Measurements from ENCODE around the gene MTFMT. TPM values are rescaled to one million over a fixed set of nuclear protein-coding genes. Genes with fewer than 3 reads are reported as not detected.

MTFMT gene
- total RNA-seq, 2 donors from 2014 or later, result 11.6 to 17.1 TPM

- no peak for ATAC-seq (replicated peaks)
- no peaks in the 10 kb centered on the region for H3K9me3 Mint-ChIP-seq
Observed at GRCh38 chr15:64993290-64993689, 36.1 kb downstream of the MTFMT start.

GRCh38 chr15:64991536-64992135, 37.8 kb downstream of the MTFMT start:
- Mint-ChIP-seq H3K36me3 (ENCODE audit: low read depth) (peaks cover 19% of the 10 kb centered on the region), H3K9me3 (no peaks in the 10 kb centered on the region), H3K27ac (no peak overlapping the region), H3K4me3 (peak overlapping the region; percentile 100), H3K27me3 (no peaks in the 10 kb centered on the region), H3K4me1 (peaks cover 16% of the 10 kb centered on the region)
- no peak for ATAC-seq (replicated peaks)

More at GRCh38 chr15:64993290-64993689, 36.1 kb downstream of the MTFMT start:
- H3K36me3 Mint-ChIP-seq (ENCODE audit: low read depth), result peaks cover 8% of the 10 kb centered on the region
- H3K27ac Mint-ChIP-seq, result peak overlapping the region; percentile 77
- peaks cover 9% of the 10 kb centered on the region for H3K4me1 Mint-ChIP-seq
- H3K4me3 Mint-ChIP-seq, result peak overlapping the region; percentile 59
- H3K27me3 Mint-ChIP-seq, result no peaks in the 10 kb centered on the region

GRCh38 chr15:64990168-64990470, 39.3 kb downstream of the MTFMT start:
- Mint-ChIP-seq H3K36me3 (ENCODE audit: low read depth) (peaks cover 28% of the 10 kb centered on the region), H3K27me3 (no peaks in the 10 kb centered on the region), H3K4me3 (peak overlapping the region; percentile 100), H3K4me1 (peaks cover 20% of the 10 kb centered on the region), H3K9me3 (no peaks in the 10 kb centered on the region), H3K27ac (peak overlapping the region; percentile 99)
- no peak for ATAC-seq (replicated peaks)

GRCh38 chr15:64989416-64990167, 39.8 kb downstream of the MTFMT start, which contains the start of gene SPG21:
Gene SPG21 (minus strand): TSS chr15:64989914. CDS start chr15:64983569, 6,345 bp downstream.
- Mint-ChIP-seq H3K4me3 (peak within 1 kb of the TSS; percentile 100), H3K36me3 (ENCODE audit: low read depth) (peaks cover 28% of the 10 kb centered on the region), H3K27ac (peak within 1 kb of the TSS; percentile 99), H3K9me3 (no peaks in the 10 kb centered on the region), H3K4me1 (peaks cover 20% of the 10 kb centered on the region), H3K27me3 (no peaks in the 10 kb centered on the region)
- peak; percentile 99 for ATAC-seq (replicated peaks)

- peaks cover 20% of the 10 kb centered on the region for H3K4me1 Mint-ChIP-seq
- no peak for ATAC-seq (replicated peaks)
- no peaks in the 10 kb centered on the region for H3K27me3 Mint-ChIP-seq
- peak overlapping the region; percentile 10 for H3K4me3 Mint-ChIP-seq
- H3K9me3 Mint-ChIP-seq, result no peaks in the 10 kb centered on the region
- no peak overlapping the region for H3K27ac Mint-ChIP-seq
- H3K36me3 Mint-ChIP-seq (ENCODE audit: low read depth), result peaks cover 49% of the 10 kb centered on the region
Observed at GRCh38 chr15:64987136-64987535, 42.3 kb downstream of the MTFMT start.

- Mint-ChIP-seq H3K4me3 (no peak overlapping the region), H3K4me1 (peaks cover 20% of the 10 kb centered on the region), H3K27ac (no peak overlapping the region), H3K36me3 (ENCODE audit: low read depth) (peaks cover 62% of the 10 kb centered on the region), H3K9me3 (no peaks in the 10 kb centered on the region), H3K27me3 (no peaks in the 10 kb centered on the region)
- ATAC-seq (replicated peaks), result no peak
Observed at GRCh38 chr15:64985366-64986033, 43.9 kb downstream of the MTFMT start.

GRCh38 chr15:64982472-64982871, 47.0 kb downstream of the MTFMT start:
- peaks cover 76% of the 10 kb centered on the region for H3K36me3 Mint-ChIP-seq (ENCODE audit: low read depth)
- peaks cover 7% of the 10 kb centered on the region for H3K4me1 Mint-ChIP-seq
- no peaks in the 10 kb centered on the region for H3K27me3 Mint-ChIP-seq
- no peaks in the 10 kb centered on the region for H3K9me3 Mint-ChIP-seq
- no peak for ATAC-seq (replicated peaks)
- H3K27ac Mint-ChIP-seq, result no peak overlapping the region
- H3K4me3 Mint-ChIP-seq, result no peak overlapping the region

GRCh38 chr15:64981812-64982431, 47.5 kb downstream of the MTFMT start:
- Mint-ChIP-seq H3K9me3 (no peaks in the 10 kb centered on the region), H3K4me3 (no peak overlapping the region), H3K36me3 (ENCODE audit: low read depth) (peaks cover 78% of the 10 kb centered on the region), H3K4me1 (peaks cover 7% of the 10 kb centered on the region), H3K27ac (no peak overlapping the region), H3K27me3 (no peaks in the 10 kb centered on the region)
- no peak for ATAC-seq (replicated peaks)

- H3K4me3 Mint-ChIP-seq, result no peak overlapping the region
- H3K27ac Mint-ChIP-seq, result no peak overlapping the region
- H3K36me3 Mint-ChIP-seq (ENCODE audit: low read depth), result peaks cover 90% of the 10 kb centered on the region
- H3K27me3 Mint-ChIP-seq, result no peaks in the 10 kb centered on the region
- no peak for ATAC-seq (replicated peaks)
- no peaks in the 10 kb centered on the region for H3K9me3 Mint-ChIP-seq
- H3K4me1 Mint-ChIP-seq, result no peaks in the 10 kb centered on the region
Observed at GRCh38 chr15:64979252-64979710, 50.2 kb downstream of the MTFMT start.

- Mint-ChIP-seq H3K4me1 (no peaks in the 10 kb centered on the region), H3K27ac (peak overlapping the region; percentile 83), H3K9me3 (no peaks in the 10 kb centered on the region), H3K4me3 (no peak overlapping the region), H3K27me3 (no peaks in the 10 kb centered on the region), H3K36me3 (ENCODE audit: low read depth) (peaks cover 94% of the 10 kb centered on the region)
- peak; percentile 62 for ATAC-seq (replicated peaks)
Observed at GRCh38 chr15:64975390-64975789, 54.0 kb downstream of the MTFMT start.

GRCh38 chr15:64970698-64971097, 58.7 kb downstream of the MTFMT start:
- ATAC-seq (replicated peaks), result no peak
- H3K4me1 Mint-ChIP-seq, result no peaks in the 10 kb centered on the region
- H3K27me3 Mint-ChIP-seq, result no peaks in the 10 kb centered on the region
- H3K4me3 Mint-ChIP-seq, result no peak overlapping the region
- no peak overlapping the region for H3K27ac Mint-ChIP-seq
- no peaks in the 10 kb centered on the region for H3K9me3 Mint-ChIP-seq
- H3K36me3 Mint-ChIP-seq (ENCODE audit: low read depth), result peaks cover 95% of the 10 kb centered on the region

GRCh38 chr15:64969401-64969800, 60.0 kb downstream of the MTFMT start:
- no peak for ATAC-seq (replicated peaks)
- H3K4me1 Mint-ChIP-seq, result no peaks in the 10 kb centered on the region
- peaks cover 95% of the 10 kb centered on the region for H3K36me3 Mint-ChIP-seq (ENCODE audit: low read depth)
- H3K9me3 Mint-ChIP-seq, result no peaks in the 10 kb centered on the region
- no peak overlapping the region for H3K27ac Mint-ChIP-seq
- no peak overlapping the region for H3K4me3 Mint-ChIP-seq
- H3K27me3 Mint-ChIP-seq, result no peaks in the 10 kb centered on the region

- ATAC-seq (replicated peaks), result no peak
- H3K27me3 Mint-ChIP-seq, result no peaks in the 10 kb centered on the region
Observed at GRCh38 chr15:64961013-64961412, 68.4 kb downstream of the MTFMT start.

GRCh38 chr15:64960153-64960552, 69.3 kb downstream of the MTFMT start:
- Mint-ChIP-seq H3K27ac (no peak overlapping the region), H3K36me3 (ENCODE audit: low read depth) (peaks cover 98% of the 10 kb centered on the region), H3K4me3 (no peak overlapping the region)

More at GRCh38 chr15:64961013-64961412, 68.4 kb downstream of the MTFMT start:
- Mint-ChIP-seq H3K9me3 (no peaks in the 10 kb centered on the region), H3K4me1 (no peaks in the 10 kb centered on the region), H3K4me3 (no peak overlapping the region), H3K27ac (no peak overlapping the region), H3K36me3 (ENCODE audit: low read depth) (peaks cover 98% of the 10 kb centered on the region)

More at GRCh38 chr15:64960153-64960552, 69.3 kb downstream of the MTFMT start:
- no peak for ATAC-seq (replicated peaks)
- Mint-ChIP-seq H3K27me3 (no peaks in the 10 kb centered on the region), H3K9me3 (no peaks in the 10 kb centered on the region), H3K4me1 (no peaks in the 10 kb centered on the region)

Measured in activated T-helper 17 cell treated with anti-CD3 and anti-CD28 coated beads, Interleukin-2, amount 50 U/mL, for 72 hours (primary cell).